Liver (tissue), 9 donors: ENCODE results near the gene ARID5B. TPM values are rescaled to one million over a fixed set of nuclear protein-coding genes. Genes with fewer than 3 reads are reported as not detected.

Experiments used
- DNase-seq: peaks from one replicate; pipeline ENCODE4 v3.0.0-alpha.2; 2017; ENCODE audit warnings: low spot score
- H3K27ac ChIP-seq, 2 donors: one replicate each; pipeline ENCODE4 v1.7.0; 2013; ENCODE audit warnings: inconsistent platforms in 2 of 2, low read length in 2 of 2, control low read depth in 1 of 2, low read depth in 1 of 2, mild to moderate bottlenecking in 1 of 2
- H3K27me3 ChIP-seq, 4 donors: one replicate each; pipeline versions ENCODE4 v1.6.1 to v1.7.0; 2013; ENCODE audit warnings: low read length in 3 of 4, inconsistent platforms in 1 of 4, mild to moderate bottlenecking in 1 of 4, moderate library complexity in 1 of 4; ENCODE audit not compliant: control insufficient read depth in 4 of 4, insufficient read depth in 4 of 4
- H3K36me3 ChIP-seq, 4 donors: one replicate each; pipeline versions ENCODE4 v1.6.1 to v1.7.0; 2013; ENCODE audit warnings: low read length in 3 of 4, mild to moderate bottlenecking in 3 of 4, low read depth in 1 of 4, moderate library complexity in 1 of 4; ENCODE audit not compliant: control insufficient read depth in 4 of 4, insufficient read depth in 3 of 4
- H3K4me1 ChIP-seq, 4 donors: one replicate each; pipeline versions ENCODE4 v1.6.1 to v1.7.0; 2013; ENCODE audit warnings: low read length in 3 of 4, mild to moderate bottlenecking in 3 of 4, moderate library complexity in 1 of 4; ENCODE audit not compliant: control insufficient read depth in 4 of 4, insufficient read depth in 4 of 4
- H3K4me3 ChIP-seq, 3 donors: one replicate each; pipeline versions ENCODE4 v1.6.1 to v1.7.0; 2013; ENCODE audit warnings: low read length in 3 of 3, control low read depth in 1 of 3, low read depth in 1 of 3, mild to moderate bottlenecking in 1 of 3
- H3K9ac ChIP-seq, 2 donors: one replicate each; pipeline ENCODE4 v1.7.0; 2013; ENCODE audit warnings: low read length in 2 of 2, mild to moderate bottlenecking in 2 of 2, moderate library complexity in 2 of 2, control low read depth in 1 of 2, low read depth in 1 of 2
- H3K9me3 ChIP-seq, 4 donors: one replicate each; pipeline versions ENCODE4 v1.6.1 to v1.7.0; 2013; ENCODE audit warnings: low read length in 3 of 4; ENCODE audit not compliant: control insufficient read depth in 4 of 4
- ATF3 ChIP-seq: IDR thresholded peaks from 2 replicates; pipeline ENCODE4 v1.6.1; 2016; ENCODE audit warnings: antibody characterized with exemption
- CTCF ChIP-seq: fragments of 150-350 bp; IDR thresholded peaks from 2 replicates; pipeline ENCODE4 v1.5.1; 2017; ENCODE audit warnings: improper control_type of control experiment, low read depth, low read length; ENCODE audit not compliant: missing input control
- EGR1 ChIP-seq, 2 donors: IDR thresholded peaks; 2 replicates each; pipeline ENCODE4 v1.6.1; 2016 to 2018; ENCODE audit warnings: antibody characterized with exemption in 2 of 2, low read depth in 2 of 2
- FOXA2 ChIP-seq: IDR thresholded peaks from 2 replicates; pipeline ENCODE4 v1.6.1; 2016; ENCODE audit warnings: antibody characterized with exemption
- GABPA ChIP-seq, 2 donors: IDR thresholded peaks in 1 of 2; conservative IDR thresholded peaks in 1 of 2; 2 replicates each; pipeline ENCODE4 v1.6.1; 2016; ENCODE audit warnings: antibody characterized with exemption in 2 of 2, mild to moderate bottlenecking in 1 of 2, moderate library complexity in 1 of 2
- HNF4G ChIP-seq: IDR thresholded peaks from 2 replicates; pipeline ENCODE4 v1.6.1; 2016; ENCODE audit warnings: antibody characterized with exemption
- JUND ChIP-seq, 2 donors: IDR thresholded peaks; 2 replicates each; pipeline ENCODE4 v1.6.1; 2016; ENCODE audit warnings: antibody characterized with exemption in 2 of 2
- MAX ChIP-seq: IDR thresholded peaks from 2 replicates; pipeline ENCODE4 v1.6.1; 2016; ENCODE audit warnings: antibody characterized with exemption
- NR2F2 ChIP-seq: IDR thresholded peaks from 2 replicates; pipeline ENCODE4 v1.6.1; 2016; ENCODE audit warnings: antibody characterized with exemption
- RAD21 ChIP-seq, 2 donors: IDR thresholded peaks; 2 replicates each; pipeline ENCODE4 v1.6.1; 2016; ENCODE audit warnings: antibody characterized with exemption in 2 of 2, mild to moderate bottlenecking in 2 of 2
- REST ChIP-seq: IDR thresholded peaks from 2 replicates; pipeline ENCODE4 v1.6.1; 2016; ENCODE audit warnings: antibody characterized with exemption, mild to moderate bottlenecking
- SP1 ChIP-seq: IDR thresholded peaks from 2 replicates; pipeline ENCODE4 v1.6.1; 2018; ENCODE audit warnings: antibody characterized with exemption, mild to moderate bottlenecking
- TAF1 ChIP-seq: conservative IDR thresholded peaks from 2 replicates; pipeline ENCODE4 v1.6.1; 2016; ENCODE audit warnings: antibody characterized with exemption, mild to moderate bottlenecking
- YY1 ChIP-seq: IDR thresholded peaks from 2 replicates; pipeline ENCODE4 v1.6.1; 2016; ENCODE audit warnings: antibody characterized with exemption, mild to moderate bottlenecking
- ZBTB33 ChIP-seq: IDR thresholded peaks from 2 replicates; pipeline ENCODE4 v1.6.1; 2016; ENCODE audit warnings: antibody characterized with exemption
- WGBS: extraction: QIAGEN DNeasy Blood & Tissue Kit; methylation state at CpG from one replicate; pipeline ENCODE4 v1.1.7; 2013; 5-methylcytosine and 5-hydroxymethylcytosine counted together
- polyA plus RNA-seq, 2 donors: library from polyadenylated mRNA; stranded (reverse) in 1 of 2; unstranded in 1 of 2; fragments of 200-250 nt in 1 of 2; fragments of >200 nt in 1 of 2; fragmentation: Nextera tagmentation in 1 of 2; extraction: Ambion mirVana in 1 of 2; gene quantifications; one replicate each; pipeline versions ENCODE4 v1.2.1 to v1.2.3, GENCODE V29; 2013 to 2015
- total RNA-seq, 2 donors: library from RNA; depleted of rRNA; stranded (reverse); fragments of >200 nt; gene quantifications; one replicate each; pipeline ENCODE4 v1.2.3, GENCODE V29; 2014
- donor health status: healthy.
- donor health status: healthy.
- donor health status: healthy.
- donor health status: healthy.
- donor health status: healthy.

ARID5B gene
- total and polyA plus RNA-seq, 4 donors = 1.3 to 6.4 (median 5.2) TPM

GRCh38 chr10:61944410-61945147, 43.1 kb downstream of the ARID5B start:
- Histone ChIP-seq H3K36me3 (peaks cover 0 to 6% (median 0%) of the 10 kb centered on the region in 4 donors), H3K4me3 (no peak overlapping the region), H3K27ac (peak overlapping the region in 1 of 2 donors; percentile 35), H3K9ac (no peak overlapping the region), H3K9me3 (no peaks in the 10 kb centered on the region), H3K4me1 (peaks cover 0 to 7% (median 1%) of the 10 kb centered on the region in 4 donors), H3K27me3 (no peaks in the 10 kb centered on the region)
- DNase-seq = no peak
- no peak for TF ChIP-seq EGR1 (IDR thresholded peaks at IDR 0.05; ENCODE audit: low read depth in 2 of 2)
- TF ChIP-seq YY1 = no peak
- TF ChIP-seq NR2F2 = no peak
- TF ChIP-seq GABPA (IDR thresholded peaks at IDR 0.05 in 1 of 2, conservative IDR thresholded peaks at IDR 0.05 in 1 of 2) = no peak
- no peak for TF ChIP-seq MAX
- no peak for TF ChIP-seq ATF3
- TF ChIP-seq RAD21 (IDR thresholded peaks at IDR 0.05) = no peak
- no peak for TF ChIP-seq JUND (IDR thresholded peaks at IDR 0.05)
- no peak for TF ChIP-seq REST
- TF ChIP-seq TAF1 = no peak
- no peak for TF ChIP-seq CTCF
- TF ChIP-seq HNF4G = no peak
- no peak for TF ChIP-seq ZBTB33
- TF ChIP-seq FOXA2 = no peak
- 91% methylated on average over 1 of the region's 1 CpG for WGBS

- no peak for DNase-seq
- TF ChIP-seq SP1 (no peak), NR2F2 (no peak), RAD21 (IDR thresholded peaks at IDR 0.05) (no peak), EGR1 (IDR thresholded peaks at IDR 0.05; ENCODE audit: low read depth in 2 of 2) (no peak), JUND (IDR thresholded peaks at IDR 0.05) (no peak)
- no peak overlapping the region for H3K4me3 ChIP-seq
- no peaks in the 10 kb centered on the region for H3K27me3 ChIP-seq
- H3K9ac ChIP-seq = no peak overlapping the region
- WGBS = 92% methylated on average over 2 of the region's 2 CpGs
- no peaks in the 10 kb centered on the region for H3K9me3 ChIP-seq
- peaks cover 2 to 10% (median 6%) of the 10 kb centered on the region in 4 donors for H3K4me1 ChIP-seq
- H3K27ac ChIP-seq = no peak overlapping the region
- H3K36me3 ChIP-seq = no peaks in the 10 kb centered on the region
Observed at GRCh38 chr10:61949687-61950086, 48.2 kb downstream of the ARID5B start.
